Adipose tissue (tissue), 3 donors: ENCODE measurements around the gene RFX4. TPM values are rescaled to one million over a fixed set of nuclear protein-coding genes. Genes with fewer than 3 reads are reported as not detected.

Experiments used
- H3K27ac ChIP-seq: one replicate; pipeline ENCODE4 v1.5.1; 2013; ENCODE audit warnings: low read depth, low read length
- WGBS, 3 donors: extraction: QIAGEN DNeasy Blood & Tissue Kit; methylation state at CpG; one replicate each; pipeline ENCODE4 v1.1.7; 2013; 5-methylcytosine and 5-hydroxymethylcytosine counted together
- polyA plus RNA-seq, 3 donors: library from polyadenylated mRNA; stranded (reverse); fragments of 200-250 nt; gene quantifications; one replicate each; pipeline ENCODE4 v1.2.3, GENCODE V29; 2013
- donor health status: healthy with polysubstance abuse.
- donor health status: Bipolar disorder and iron deficiency.
- donor health status: healthy.

RFX4 gene
- polyA plus RNA-seq, 3 donors, result 0.13 to 0.14 TPM; not detected in 1

GRCh38 chr12:106767954-106768822 lies 185.4 kb downstream of the RFX4 start:
- no peak overlapping the region for H3K27ac ChIP-seq
- 47 to 59% (median 57%) methylated on average over 9 of the region's 9 CpGs for WGBS, 3 donors

- 29 to 45% (median 43%) methylated on average over 5 of the region's 5 CpGs for WGBS, 3 donors
- H3K27ac ChIP-seq, result no peak overlapping the region
Measured at GRCh38 chr12:106769078-106769477, 186.3 kb downstream of the RFX4 start.

GRCh38 chr12:106769546-106769945 lies 186.7 kb downstream of the RFX4 start:
- whole genome bisulfite sequencing, 3 donors, result 49 to 58% (median 52%) methylated on average over 6 of the region's 6 CpGs
- no peak overlapping the region for H3K27ac ChIP-seq

- no peak overlapping the region for H3K27ac ChIP-seq
Measured at GRCh38 chr12:106771425-106771824, 188.6 kb downstream of the RFX4 start.

- H3K27ac ChIP-seq, result peak overlapping the region; percentile 74
- WGBS, 3 donors, result 26 to 43% (median 37%) methylated on average over 25 of the region's 25 CpGs
Measured at GRCh38 chr12:106773286-106774004, 190.6 kb downstream of the RFX4 start.

- WGBS, 3 donors, result 1% methylated on average over 46 to 66 of the region's 66 CpGs
- peak within 1 kb of the TSS; percentile 80 for H3K27ac ChIP-seq
Measured at GRCh38 chr12:106774005-106774807, 191.4 kb downstream of the RFX4 start, which contains the start of gene RIC8B. TSS of gene RIC8B (plus strand) at chr12:106774682. CDS start at chr12:106774746, 64 bp downstream.

GRCh38 chr12:106774808-106775524 lies 192.2 kb downstream of the RFX4 start:
- peak overlapping the region; percentile 80 for H3K27ac ChIP-seq
- 3 to 6% (median 6%) methylated on average over 26 to 29 of the region's 29 CpGs for WGBS, 3 donors

- H3K27ac ChIP-seq, result no peak overlapping the region
- 91 to 97% (median 96%) methylated on average over 5 of the region's 5 CpGs for WGBS, 3 donors
Measured at GRCh38 chr12:106776897-106777296, 194.1 kb downstream of the RFX4 start.

- WGBS, 3 donors, result 31 to 74% (median 60%) methylated on average over 3 of the region's 3 CpGs
- no peak overlapping the region for H3K27ac ChIP-seq
Measured at GRCh38 chr12:106780010-106780631, 197.3 kb downstream of the RFX4 start.

- no peak overlapping the region for H3K27ac ChIP-seq
- 50 to 69% (median 66%) methylated on average over 1 of the region's 1 CpG for WGBS, 3 donors
Measured at GRCh38 chr12:106782619-106783018, 199.8 kb downstream of the RFX4 start.

- H3K27ac ChIP-seq, result no peak overlapping the region
- 92 to 94% (median 93%) methylated on average over 5 of the region's 5 CpGs for WGBS, 3 donors
Measured at GRCh38 chr12:106783515-106783914, 200.7 kb downstream of the RFX4 start.

GRCh38 chr12:106790020-106790419 lies 207.2 kb downstream of the RFX4 start:
- H3K27ac ChIP-seq, result no peak overlapping the region
- 64 to 92% (median 91%) methylated on average over 2 of the region's 2 CpGs for WGBS, 3 donors

GRCh38 chr12:106791531-106791930 lies 208.7 kb downstream of the RFX4 start:
- H3K27ac ChIP-seq, result no peak overlapping the region

GRCh38 chr12:106794369-106794768 lies 211.6 kb downstream of the RFX4 start:
- WGBS, 3 donors, result 73 to 85% (median 75%) methylated on average over 1 of the region's 1 CpG
- H3K27ac ChIP-seq, result no peak overlapping the region

- no peak overlapping the region for H3K27ac ChIP-seq
- WGBS, 3 donors, result 19 to 28% (median 26%) methylated on average over 1 of the region's 1 CpG
Measured at GRCh38 chr12:106801167-106801708, 218.4 kb downstream of the RFX4 start.

GRCh38 chr12:106801830-106802533 lies 219.2 kb downstream of the RFX4 start:
- no peak overlapping the region for H3K27ac ChIP-seq
- WGBS, 3 donors, result 57 to 85% (median 84%) methylated on average over 4 of the region's 4 CpGs

- WGBS, 3 donors, result 30 to 64% (median 62%) methylated on average over 3 of the region's 3 CpGs
- no peak overlapping the region for H3K27ac ChIP-seq
Measured at GRCh38 chr12:106804668-106805067, 221.9 kb downstream of the RFX4 start.
